SK-N-SH (cell line): Measurements from ENCODE around the gene CTU1. TPM values are rescaled to one million over a fixed set of nuclear protein-coding genes. Genes with fewer than 3 reads are reported as not detected.
A peak's percentile ranks its signal among the peaks of the same experiment; 100 is the strongest.

Experiments used
- CTCF ChIA-PET: fragments of 300-600, 350-600 bp; formaldehyde crosslinking; extraction: SDS; loops from one replicate; lab custom pipeline; 2021; lab: Yijun Ruan, JAX
- POLR2A ChIA-PET: fragments of 350-600 bp; sonication (Branson Sonifier 250); formaldehyde crosslinking; extraction: SDS; loops from one replicate; lab custom pipeline; 2020; ENCODE audit warnings: antibody characterized with exemption, inconsistent platforms; lab: Yijun Ruan, JAX
- DNase-seq: peaks from one replicate; pipeline ENCODE4 v3.0.0; 2012
- H2AFZ ChIP-seq: fragments of 200-600 bp; sonication (generic); 2 replicates; pipeline ENCODE4 v1.8.1; 2016; ENCODE audit warnings: antibody characterized with exemption, mild to moderate bottlenecking, low read depth
- H3F3A ChIP-seq: fragments of 200-600 bp; sonication (generic); replicated peaks from 2 replicates; pipeline ENCODE3; 2016; ENCODE audit warnings: antibody characterized with exemption, mild to moderate bottlenecking; ENCODE audit not compliant: insufficient read depth
- H3K27ac ChIP-seq, 2 experiments: fragments of 200-500 bp in 1 of 2; fragments of 200-600 bp in 1 of 2; sonication (Bioruptor generic) in 1 of 2; sonication (generic), shearing (Covaris generic) in 1 of 2; 2 replicates each; pipeline versions ENCODE4 v1.5.1 to v1.6.1; 2014 to 2016; ENCODE audit warnings: low read depth in 2 of 2, inconsistent platforms in 1 of 2, low read length in 1 of 2, mild to moderate bottlenecking in 1 of 2, mixed read lengths in 1 of 2
- H3K27me3 ChIP-seq: fragments of 200-600 bp; sonication (generic), shearing (Covaris generic); 2 replicates; pipeline ENCODE4 v1.6.1; 2016; ENCODE audit warnings: mixed run types; ENCODE audit not compliant: insufficient read depth
- H3K36me3 ChIP-seq, 2 experiments: fragments of 200-500 bp in 1 of 2; fragments of 200-600 bp in 1 of 2; sonication (Bioruptor generic) in 1 of 2; sonication (generic) in 1 of 2; replicated peaks in 1 of 2; 2 replicates each; pipeline versions ENCODE3 to v1.5.1; 2014 to 2016; ENCODE audit warnings: low read length in 1 of 2, mild to moderate bottlenecking in 1 of 2; ENCODE audit not compliant: insufficient read depth in 2 of 2, control insufficient read depth in 1 of 2
- H3K4me1 ChIP-seq, 2 experiments: fragments of 200-500 bp in 1 of 2; fragments of 200-600 bp in 1 of 2; sonication (Bioruptor generic) in 1 of 2; sonication (generic), shearing (Covaris generic) in 1 of 2; 2 replicates each; pipeline versions ENCODE4 v1.5.1 to v1.6.1; 2014 to 2016; ENCODE audit warnings: low read depth in 1 of 2, low read length in 1 of 2, mixed run types in 1 of 2; ENCODE audit not compliant: insufficient read depth in 2 of 2, control insufficient read depth in 1 of 2
- H3K4me2 ChIP-seq: fragments of 200-600 bp; sonication (generic), shearing (Covaris generic); 2 replicates; pipeline ENCODE4 v1.6.1; 2017; ENCODE audit warnings: mixed run types
- H3K4me3 ChIP-seq, 2 experiments: fragments of 200-500 bp in 1 of 2; fragments of 200-600 bp in 1 of 2; sonication (Bioruptor generic) in 1 of 2; sonication (generic), shearing (Covaris generic) in 1 of 2; 2 replicates each; pipeline versions ENCODE4 v1.5.1 to v1.8.1; 2014 to 2016; ENCODE audit warnings: low read depth in 2 of 2, inconsistent platforms in 1 of 2, low read length in 1 of 2, mild to moderate bottlenecking in 1 of 2, mixed read lengths in 1 of 2, moderate library complexity in 1 of 2
- H3K79me2 ChIP-seq: fragments of 200-600 bp; sonication (generic); 2 replicates; pipeline ENCODE4 v1.8.1; 2017; ENCODE audit warnings: mild to moderate bottlenecking; ENCODE audit not compliant: insufficient read depth
- H3K9ac ChIP-seq: fragments of 200-600 bp; sonication (generic); 2 replicates; pipeline ENCODE4 v1.6.1; 2017; ENCODE audit warnings: mixed run types
- H3K9me2 ChIP-seq: fragments of 200-600 bp; sonication (generic); 2 replicates; pipeline ENCODE4 v1.6.1; 2017; ENCODE audit warnings: mixed run types
- H3K9me3 ChIP-seq: fragments of 200-600 bp; sonication (generic); 2 replicates; pipeline ENCODE4 v1.6.1; 2017; ENCODE audit warnings: mixed run types, mild to moderate bottlenecking, moderate library complexity
- H4K20me1 ChIP-seq: fragments of 200-600 bp; sonication (generic); 2 replicates; pipeline ENCODE4 v1.6.1; 2017; ENCODE audit warnings: mild to moderate bottlenecking, mixed run types; ENCODE audit not compliant: insufficient read depth
- EP300 ChIP-seq, 2 experiments: IDR thresholded peaks; 2 replicates each; pipeline versions ENCODE4 v1.4.0 to v1.6.1; 2012; ENCODE audit warnings: borderline replicate concordance in 1 of 2, low read depth in 1 of 2, low read length in 1 of 2
- EZH2phosphoT487 ChIP-seq: fragments of 200-600 bp; sonication (generic); IDR thresholded peaks from 2 replicates; pipeline ENCODE4 v1.6.1; 2017; ENCODE audit warnings: low read depth, mixed run types, mild to moderate bottlenecking, antibody characterized with exemption, moderate library complexity, borderline replicate concordance
- FOSL2 ChIP-seq: IDR thresholded peaks from 2 replicates; pipeline ENCODE4 v1.4.0; 2012; ENCODE audit warnings: low read depth, mild to moderate bottlenecking, moderate library complexity, borderline replicate concordance
- FOXJ3 ChIP-seq: sonication (generic); formaldehyde crosslinking; IDR thresholded peaks from 2 replicates; pipeline ENCODE4 v1.5.1; 2020; ENCODE audit warnings: mild to moderate bottlenecking, missing genetic modification reagents
- GABPA ChIP-seq: IDR thresholded peaks from 2 replicates; pipeline ENCODE4 v1.4.0; 2012; ENCODE audit warnings: low read depth, mild to moderate bottlenecking
- MEF2A ChIP-seq: IDR thresholded peaks from 2 replicates; pipeline ENCODE4 v1.4.0; 2012; ENCODE audit warnings: low read depth, borderline replicate concordance
- MXI1 ChIP-seq: IDR thresholded peaks from 2 replicates; pipeline ENCODE4 v1.6.1; 2012; ENCODE audit warnings: mild to moderate bottlenecking, low read depth, low read length, improper control_type of control experiment
- NRF1 ChIP-seq: IDR thresholded peaks from 2 replicates; pipeline ENCODE4 v1.6.1; 2012; ENCODE audit warnings: low read depth, mild to moderate bottlenecking, low read length
- SMC3 ChIP-seq: IDR thresholded peaks from 2 replicates; pipeline ENCODE4 v1.6.1; 2012; ENCODE audit warnings: low read depth, low read length, improper control_type of control experiment
- WGBS: methylation state at CpG from one replicate; pipeline ENCODE4 v1.1.6; 2017; ENCODE audit warnings: low lambda C conversion rate; 5-methylcytosine and 5-hydroxymethylcytosine counted together
- polyA plus RNA-seq, 3 experiments: library from polyadenylated mRNA; depleted of rRNA; stranded (reverse); fragments of >200 nt; gene quantifications; 2 replicates each; pipeline ENCODE4 v1.2.3, GENCODE V29; 2012
- TF ChIP-seq, protein P1 (sequence below): fragments of 200-600 bp; sonication (generic); IDR thresholded peaks from 2 replicates; pipeline ENCODE4 v1.6.1; 2017; ENCODE audit warnings: antibody characterized with exemption, mild to moderate bottlenecking, moderate library complexity
- TF ChIP-seq, protein P2 (sequence below): IDR thresholded peaks from 2 replicates; pipeline ENCODE4 v1.4.0; 2012; ENCODE audit warnings: low read depth, borderline replicate concordance
- TF ChIP-seq, protein P3 (sequence below): IDR thresholded peaks from 2 replicates; pipeline ENCODE4 v1.4.0; 2012; ENCODE audit warnings: low read depth, borderline replicate concordance
- TF ChIP-seq, protein P4 (sequence below): IDR thresholded peaks from 2 replicates; pipeline ENCODE4 v1.6.1; 2012; ENCODE audit warnings: mild to moderate bottlenecking, low read depth, low read length, moderate library complexity

CTU1 gene
- polyA plus RNA-seq, 1 of the 3 experiments (the other 2 are of a cell fraction): 8.8 TPM

DNA sequence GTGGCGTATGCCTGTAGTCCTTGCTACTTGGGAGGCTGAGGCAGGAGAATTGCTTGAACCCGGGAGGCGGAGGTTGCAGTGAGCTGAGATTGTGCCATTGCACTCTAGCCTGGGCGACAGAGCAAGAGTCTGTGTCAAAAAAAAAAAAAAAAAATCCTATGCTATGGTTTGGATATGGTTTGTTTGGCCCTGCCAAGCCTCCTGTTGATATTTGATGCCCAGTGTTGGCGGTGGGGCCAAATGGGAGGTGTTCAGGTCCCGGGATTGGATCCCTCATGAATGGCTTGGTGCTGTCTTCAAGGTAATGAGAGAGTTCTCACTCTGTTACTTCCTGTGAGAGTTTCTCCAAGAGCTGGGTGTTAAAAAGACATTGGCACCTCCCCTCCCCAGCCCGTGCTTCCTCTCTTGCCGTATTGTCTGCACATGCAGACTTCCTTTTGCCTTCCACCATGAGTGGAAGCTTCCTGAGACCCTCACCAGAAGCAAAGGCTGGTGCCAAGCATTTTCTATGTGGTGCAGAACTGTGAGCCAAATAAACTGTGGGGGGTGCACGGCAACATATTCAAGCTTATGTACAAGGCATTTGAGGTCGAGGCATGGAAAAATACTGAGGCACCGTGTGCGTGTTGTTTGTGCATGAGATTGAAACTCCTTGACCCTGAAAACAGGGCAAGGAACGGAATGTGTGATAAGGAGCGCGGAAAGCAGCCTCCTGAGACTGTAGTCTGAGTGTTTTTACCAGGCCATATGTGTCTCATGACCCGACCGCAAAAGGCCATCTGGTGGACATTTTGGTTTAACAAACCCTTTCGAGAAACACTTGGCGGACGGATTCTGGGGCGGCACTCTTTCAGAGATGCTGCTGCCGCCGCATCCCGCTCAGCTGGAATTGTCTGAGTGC is 23.8 kb upstream of the CTU1 start:
- Histone ChIP-seq H3K27me3 (peaks cover 42% of the 10 kb centered on the region), H3K4me3 (no peak overlapping the region), H3K36me3 (no peaks in the 10 kb centered on the region), H3K79me2 (no peaks in the 10 kb centered on the region), H2AFZ (no peak overlapping the region), H3F3A (no peaks in the 10 kb centered on the region), H3K4me2 (no peak overlapping the region), H3K9me2 (no peaks in the 10 kb centered on the region), H3K9ac (no peak overlapping the region), H3K4me1 (no peaks in the 10 kb centered on the region), H3K9me3 (no peaks in the 10 kb centered on the region), H4K20me1 (no peaks in the 10 kb centered on the region), H3K27ac (no peak overlapping the region)
- POLR2A ChIA-PET: no interaction called here
- TF ChIP-seq MXI1: no peak
- TF ChIP-seq, protein P1, sequence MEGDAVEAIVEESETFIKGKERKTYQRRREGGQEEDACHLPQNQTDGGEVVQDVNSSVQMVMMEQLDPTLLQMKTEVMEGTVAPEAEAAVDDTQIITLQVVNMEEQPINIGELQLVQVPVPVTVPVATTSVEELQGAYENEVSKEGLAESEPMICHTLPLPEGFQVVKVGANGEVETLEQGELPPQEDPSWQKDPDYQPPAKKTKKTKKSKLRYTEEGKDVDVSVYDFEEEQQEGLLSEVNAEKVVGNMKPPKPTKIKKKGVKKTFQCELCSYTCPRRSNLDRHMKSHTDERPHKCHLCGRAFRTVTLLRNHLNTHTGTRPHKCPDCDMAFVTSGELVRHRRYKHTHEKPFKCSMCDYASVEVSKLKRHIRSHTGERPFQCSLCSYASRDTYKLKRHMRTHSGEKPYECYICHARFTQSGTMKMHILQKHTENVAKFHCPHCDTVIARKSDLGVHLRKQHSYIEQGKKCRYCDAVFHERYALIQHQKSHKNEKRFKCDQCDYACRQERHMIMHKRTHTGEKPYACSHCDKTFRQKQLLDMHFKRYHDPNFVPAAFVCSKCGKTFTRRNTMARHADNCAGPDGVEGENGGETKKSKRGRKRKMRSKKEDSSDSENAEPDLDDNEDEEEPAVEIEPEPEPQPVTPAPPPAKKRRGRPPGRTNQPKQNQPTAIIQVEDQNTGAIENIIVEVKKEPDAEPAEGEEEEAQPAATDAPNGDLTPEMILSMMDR: peak; percentile 27; the same call in 1 of the 2 replicates
- CTCF ChIA-PET: interaction anchor here (1.4 kb wide), 1 partner anchor 12 kb away, joined by 4 read pairs; no protein-coding TSS in a partner anchor
- 23% methylated on average over 24 of the region's 24 CpGs for WGBS
- DNase-seq: peak; percentile 34

DNA sequence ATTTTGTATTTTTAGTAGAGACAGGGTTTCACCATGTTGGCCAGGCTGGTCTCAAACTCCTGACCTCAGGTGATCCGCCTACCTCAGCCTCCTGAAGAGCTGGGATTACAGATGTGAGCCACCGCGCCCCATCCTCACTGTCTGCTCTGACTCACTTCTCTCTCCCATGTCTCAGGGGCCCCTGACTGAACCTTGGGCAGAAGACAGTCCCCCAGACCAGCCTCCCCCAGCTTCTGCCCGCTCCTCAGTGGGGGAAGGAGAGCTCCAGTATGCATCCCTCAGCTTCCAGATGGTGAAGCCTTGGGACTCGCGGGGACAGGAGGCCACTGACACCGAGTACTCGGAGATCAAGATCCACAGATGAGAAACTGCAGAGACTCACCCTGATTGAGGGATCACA is 21.5 kb upstream of the CTU1 start:
- POLR2A ChIA-PET: no interaction called here
- Histone ChIP-seq H3K9ac (no peak overlapping the region), H3K4me1 (no peaks in the 10 kb centered on the region)
- TF ChIP-seq FOXJ3 (CRISPR knock-in tag) (no peak), EZH2phosphoT487 (no peak), FOSL2 (no peak), NRF1 (no peak), GABPA (no peak), MXI1 (no peak), SMC3 (no peak), EP300 (IDR thresholded peaks at IDR 0.05; ENCODE audit: borderline replicate concordance in 1 of 2, low read depth in 1 of 2, low read length in 1 of 2) (no peak), MEF2A (no peak)
- TF ChIP-seq, protein P2, sequence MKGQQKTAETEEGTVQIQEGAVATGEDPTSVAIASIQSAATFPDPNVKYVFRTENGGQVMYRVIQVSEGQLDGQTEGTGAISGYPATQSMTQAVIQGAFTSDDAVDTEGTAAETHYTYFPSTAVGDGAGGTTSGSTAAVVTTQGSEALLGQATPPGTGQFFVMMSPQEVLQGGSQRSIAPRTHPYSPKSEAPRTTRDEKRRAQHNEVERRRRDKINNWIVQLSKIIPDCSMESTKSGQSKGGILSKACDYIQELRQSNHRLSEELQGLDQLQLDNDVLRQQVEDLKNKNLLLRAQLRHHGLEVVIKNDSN: no peak
- TF ChIP-seq, protein P3, sequence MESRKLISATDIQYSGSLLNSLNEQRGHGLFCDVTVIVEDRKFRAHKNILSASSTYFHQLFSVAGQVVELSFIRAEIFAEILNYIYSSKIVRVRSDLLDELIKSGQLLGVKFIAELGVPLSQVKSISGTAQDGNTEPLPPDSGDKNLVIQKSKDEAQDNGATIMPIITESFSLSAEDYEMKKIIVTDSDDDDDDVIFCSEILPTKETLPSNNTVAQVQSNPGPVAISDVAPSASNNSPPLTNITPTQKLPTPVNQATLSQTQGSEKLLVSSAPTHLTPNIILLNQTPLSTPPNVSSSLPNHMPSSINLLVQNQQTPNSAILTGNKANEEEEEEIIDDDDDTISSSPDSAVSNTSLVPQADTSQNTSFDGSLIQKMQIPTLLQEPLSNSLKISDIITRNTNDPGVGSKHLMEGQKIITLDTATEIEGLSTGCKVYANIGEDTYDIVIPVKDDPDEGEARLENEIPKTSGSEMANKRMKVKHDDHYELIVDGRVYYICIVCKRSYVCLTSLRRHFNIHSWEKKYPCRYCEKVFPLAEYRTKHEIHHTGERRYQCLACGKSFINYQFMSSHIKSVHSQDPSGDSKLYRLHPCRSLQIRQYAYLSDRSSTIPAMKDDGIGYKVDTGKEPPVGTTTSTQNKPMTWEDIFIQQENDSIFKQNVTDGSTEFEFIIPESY: no peak
- TF ChIP-seq, protein P4, sequence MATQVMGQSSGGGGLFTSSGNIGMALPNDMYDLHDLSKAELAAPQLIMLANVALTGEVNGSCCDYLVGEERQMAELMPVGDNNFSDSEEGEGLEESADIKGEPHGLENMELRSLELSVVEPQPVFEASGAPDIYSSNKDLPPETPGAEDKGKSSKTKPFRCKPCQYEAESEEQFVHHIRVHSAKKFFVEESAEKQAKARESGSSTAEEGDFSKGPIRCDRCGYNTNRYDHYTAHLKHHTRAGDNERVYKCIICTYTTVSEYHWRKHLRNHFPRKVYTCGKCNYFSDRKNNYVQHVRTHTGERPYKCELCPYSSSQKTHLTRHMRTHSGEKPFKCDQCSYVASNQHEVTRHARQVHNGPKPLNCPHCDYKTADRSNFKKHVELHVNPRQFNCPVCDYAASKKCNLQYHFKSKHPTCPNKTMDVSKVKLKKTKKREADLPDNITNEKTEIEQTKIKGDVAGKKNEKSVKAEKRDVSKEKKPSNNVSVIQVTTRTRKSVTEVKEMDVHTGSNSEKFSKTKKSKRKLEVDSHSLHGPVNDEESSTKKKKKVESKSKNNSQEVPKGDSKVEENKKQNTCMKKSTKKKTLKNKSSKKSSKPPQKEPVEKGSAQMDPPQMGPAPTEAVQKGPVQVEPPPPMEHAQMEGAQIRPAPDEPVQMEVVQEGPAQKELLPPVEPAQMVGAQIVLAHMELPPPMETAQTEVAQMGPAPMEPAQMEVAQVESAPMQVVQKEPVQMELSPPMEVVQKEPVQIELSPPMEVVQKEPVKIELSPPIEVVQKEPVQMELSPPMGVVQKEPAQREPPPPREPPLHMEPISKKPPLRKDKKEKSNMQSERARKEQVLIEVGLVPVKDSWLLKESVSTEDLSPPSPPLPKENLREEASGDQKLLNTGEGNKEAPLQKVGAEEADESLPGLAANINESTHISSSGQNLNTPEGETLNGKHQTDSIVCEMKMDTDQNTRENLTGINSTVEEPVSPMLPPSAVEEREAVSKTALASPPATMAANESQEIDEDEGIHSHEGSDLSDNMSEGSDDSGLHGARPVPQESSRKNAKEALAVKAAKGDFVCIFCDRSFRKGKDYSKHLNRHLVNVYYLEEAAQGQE: no peak
- TF ChIP-seq, all 33 proteins: peak for 0
- CTCF ChIA-PET: interaction anchor here (0.6 to 1.7 kb wide), 2 partner anchors 15 to 29 kb away, joined by 3 to 4 read pairs; no protein-coding TSS in a partner anchor
- Histone ChIP-seq H2AFZ (no peak overlapping the region), H3K27ac (no peak overlapping the region), H3K4me3 (no peak overlapping the region), H3K9me3 (no peaks in the 10 kb centered on the region), H3K79me2 (no peaks in the 10 kb centered on the region), H3K27me3 (peaks cover 66% of the 10 kb centered on the region), H3K36me3 (no peaks in the 10 kb centered on the region), H3F3A (no peaks in the 10 kb centered on the region), H3K9me2 (no peaks in the 10 kb centered on the region), H3K4me2 (no peak overlapping the region), H4K20me1 (no peaks in the 10 kb centered on the region)
- DNase-seq: no peak
- 27% methylated on average over 8 of the region's 8 CpGs for WGBS
